HG03457 (cell line): ENCODE results near the gene ZNF326.

Experiments
- ATAC-seq: cut with Tn5 transposase; IDR thresholded peaks from one replicate; pipeline ENCODE4 v1.9.1; 2021; ENCODE audit warnings: moderate number of reproducible peaks; ENCODE audit not compliant: unreplicated experiment

The ZNF326 gene

DNA sequence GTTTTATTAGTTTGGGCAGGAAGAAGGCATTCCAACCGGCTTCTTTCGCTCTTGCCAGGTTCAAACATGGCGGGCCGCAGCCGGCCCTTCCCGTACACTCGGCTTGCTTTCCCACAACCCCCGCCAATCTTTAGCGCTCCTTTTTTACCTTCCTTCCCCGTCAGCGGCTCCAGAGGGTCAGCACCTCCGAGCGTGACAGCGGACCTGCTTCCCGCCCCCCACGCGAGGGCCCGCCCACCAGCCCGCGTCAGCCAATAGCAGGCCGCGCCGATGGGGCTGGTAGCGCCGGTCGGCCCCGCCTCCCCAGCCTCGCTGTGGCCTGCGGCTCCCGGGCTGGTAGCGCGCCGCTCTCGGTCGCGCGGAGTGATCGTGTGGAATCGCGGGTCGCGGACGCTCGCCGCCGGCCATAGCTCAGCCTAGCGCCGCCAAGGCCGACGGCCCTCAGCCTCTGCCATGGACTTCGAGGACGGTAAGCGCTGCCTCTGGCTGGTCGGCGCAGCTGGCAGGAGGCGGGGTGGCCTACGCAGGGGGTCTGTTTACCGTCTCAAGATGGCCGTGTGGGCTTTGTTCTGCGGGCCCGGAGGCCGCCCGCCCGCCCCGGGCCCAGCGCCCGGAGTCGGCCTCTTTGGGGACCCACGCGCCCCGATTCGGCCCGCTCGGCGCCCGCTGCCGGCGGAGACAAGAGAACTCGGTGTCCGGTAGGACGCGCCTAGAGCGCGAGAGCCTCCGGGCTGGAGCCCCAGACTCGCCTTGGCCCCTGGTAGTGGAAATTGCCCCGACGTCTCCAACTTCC lies at the start of gene ZNF326:
Gene ZNF326 (plus strand): TSS at position 306 of the 793 bp plus-strand sequence. CDS start 148 bp downstream, at position 454.
- ATAC-seq: peak; percentile 96

DNA sequence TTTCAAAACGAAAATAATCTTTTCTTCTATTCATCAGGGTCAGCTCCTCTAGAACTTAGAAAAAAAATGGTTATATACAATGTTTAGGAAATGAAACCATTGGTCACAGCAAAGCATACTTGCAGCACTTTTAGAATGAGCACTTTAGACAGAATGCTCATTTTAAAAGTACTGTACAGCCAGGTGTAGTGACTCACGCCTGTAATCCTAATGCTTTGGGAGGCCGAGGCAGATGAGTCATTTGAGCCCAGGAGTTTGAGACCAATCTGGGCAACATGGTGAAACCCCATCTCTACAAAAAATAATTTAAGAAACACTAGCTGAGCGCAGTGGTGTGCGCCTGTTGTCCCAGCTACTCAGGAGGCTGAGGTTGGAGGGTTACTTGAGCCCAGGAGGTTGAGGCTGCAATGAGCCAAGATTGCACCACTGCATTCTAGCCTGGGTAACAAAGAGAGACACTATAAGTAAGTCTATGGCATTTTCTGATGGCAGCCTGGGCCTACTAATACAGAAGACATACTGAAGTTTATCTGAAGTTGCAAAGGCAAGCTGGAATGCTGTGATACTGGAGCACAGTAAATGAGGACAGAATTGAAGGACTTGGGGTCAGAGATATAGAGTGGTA lies 48.9 kb upstream of the ZNF326 start:
- ATAC-seq: peak; percentile 86

GRCh38 chr1:89946532-89946931 lies 48.4 kb upstream of the ZNF326 start:
- no peak for ATAC-seq

GRCh38 chr1:89948722-89949345 lies 46.1 kb upstream of the ZNF326 start:
- ATAC-seq: no peak

DNA sequence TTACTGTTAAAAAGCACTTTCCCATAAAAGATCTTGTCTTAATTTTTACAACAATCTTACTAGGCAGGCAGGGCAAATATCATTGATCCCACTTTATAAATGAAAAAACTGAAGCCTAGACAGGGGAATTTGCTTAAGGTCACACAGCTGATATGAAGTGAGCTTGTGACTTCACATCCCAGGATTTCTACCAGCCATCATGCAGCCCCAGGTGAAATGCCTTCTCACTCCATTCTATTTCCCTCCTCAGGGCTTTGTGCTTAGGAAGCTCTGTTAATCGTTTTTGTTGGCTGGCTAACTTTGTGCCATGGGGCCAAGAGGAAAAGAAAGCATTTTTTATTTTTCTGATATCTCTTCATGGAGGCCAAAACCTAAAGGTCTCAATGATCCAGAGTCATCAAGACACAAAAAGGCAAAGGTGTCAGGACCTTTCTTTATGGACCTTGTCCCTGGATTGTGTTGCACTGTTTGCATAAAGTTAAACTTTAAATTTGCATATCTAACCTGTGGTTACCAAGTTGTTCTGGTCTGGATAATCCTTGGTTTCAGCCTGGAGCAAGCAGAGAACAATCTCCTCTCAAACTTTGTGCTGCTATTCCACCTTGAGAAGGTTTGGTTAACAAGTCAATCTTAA lies 44.8 kb upstream of the ZNF326 start:
- ATAC-seq: no peak

DNA sequence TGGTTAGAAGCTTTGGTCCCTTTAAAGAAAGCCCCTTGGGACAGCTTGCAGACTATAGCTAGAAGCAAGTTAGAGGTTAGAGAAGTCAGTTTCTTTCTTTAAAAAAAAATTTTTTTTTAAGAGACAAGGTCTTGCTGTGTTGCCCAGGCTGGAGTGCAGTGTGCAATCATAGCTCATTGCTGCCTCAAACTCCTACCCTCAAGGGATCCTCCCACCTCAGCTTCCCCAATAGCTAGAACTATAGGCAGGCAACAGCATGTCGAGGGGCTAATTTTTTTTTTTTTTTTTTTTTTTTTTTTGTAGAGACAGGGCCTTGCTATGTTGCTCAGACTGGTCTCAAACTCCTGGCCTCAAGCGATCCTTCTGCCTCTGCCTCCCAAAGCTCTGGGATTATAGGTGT lies 44.2 kb upstream of the ZNF326 start:
- ATAC-seq: no peak

GRCh38 chr1:89951766-89952604 lies 42.9 kb upstream of the ZNF326 start:
- ATAC-seq: no peak

- ATAC-seq: no peak
Measured at GRCh38 chr1:89952605-89953130, 42.2 kb upstream of the ZNF326 start.

- peak; percentile 39 for ATAC-seq
Measured at GRCh38 chr1:89953131-89953626, 41.7 kb upstream of the ZNF326 start.

DNA sequence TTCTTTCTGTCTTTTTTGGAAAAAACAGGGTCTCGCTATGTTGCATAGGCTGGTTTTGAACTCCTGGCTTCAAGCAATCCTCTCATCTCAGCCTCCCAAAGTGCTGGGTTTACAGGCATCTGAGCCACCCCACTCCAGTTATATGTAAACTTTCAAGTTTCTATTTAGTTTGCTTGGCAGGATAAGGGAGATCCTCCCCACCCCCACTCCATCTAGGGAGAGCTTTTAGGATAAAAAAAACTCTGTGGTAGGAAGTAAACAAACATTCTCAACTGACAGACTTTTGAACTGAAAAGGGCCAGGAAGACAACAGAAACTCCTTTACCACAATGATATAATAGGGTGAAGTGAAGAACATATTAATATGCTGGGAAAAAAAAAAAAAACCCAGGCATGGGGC lies 41.0 kb upstream of the ZNF326 start:
- ATAC-seq: no peak

- ATAC-seq: no peak
Measured at GRCh38 chr1:89954401-89954800, 40.5 kb upstream of the ZNF326 start.

DNA sequence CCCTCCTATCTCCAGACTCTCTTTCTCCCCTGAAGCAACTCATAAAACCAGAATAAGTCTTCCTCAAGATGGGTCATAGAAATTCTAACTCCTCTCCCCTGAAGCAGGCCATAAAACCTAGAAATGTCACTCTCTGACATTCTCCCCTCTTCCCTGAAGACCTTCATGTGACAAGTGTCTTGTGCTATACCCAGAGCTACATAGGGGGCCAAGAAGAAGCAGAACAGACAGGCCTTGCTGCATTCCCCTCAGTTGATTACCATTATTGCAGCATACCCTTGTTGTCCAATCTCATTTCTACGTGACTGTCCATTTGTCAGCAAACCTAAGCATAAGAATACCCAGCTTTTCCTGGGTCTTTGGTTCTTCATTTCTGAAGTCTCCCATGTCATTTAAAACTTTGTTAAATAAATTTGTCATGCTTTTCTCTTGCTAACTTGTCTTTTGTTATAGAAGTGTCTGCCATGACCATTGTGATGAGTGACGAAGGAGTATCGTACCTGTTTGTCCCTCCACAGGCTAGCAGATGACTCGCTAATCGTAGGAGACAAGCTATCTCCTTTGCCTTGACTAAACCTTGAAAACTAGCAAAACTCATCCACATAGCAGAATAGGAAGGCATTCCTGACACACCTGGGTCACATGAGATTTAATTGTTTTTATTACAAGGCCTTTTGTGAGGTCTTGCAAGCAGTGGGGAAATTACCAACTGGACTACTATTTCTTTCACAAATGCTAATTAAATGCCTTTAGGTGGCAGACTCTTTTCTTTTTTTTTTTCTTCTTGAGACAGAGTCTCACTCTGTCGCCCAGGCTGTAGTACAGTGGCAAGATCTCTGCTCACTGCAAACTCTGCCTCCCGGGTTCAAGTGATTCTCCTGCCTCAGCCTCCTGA lies 39.4 kb upstream of the ZNF326 start:
- no peak for ATAC-seq

DNA sequence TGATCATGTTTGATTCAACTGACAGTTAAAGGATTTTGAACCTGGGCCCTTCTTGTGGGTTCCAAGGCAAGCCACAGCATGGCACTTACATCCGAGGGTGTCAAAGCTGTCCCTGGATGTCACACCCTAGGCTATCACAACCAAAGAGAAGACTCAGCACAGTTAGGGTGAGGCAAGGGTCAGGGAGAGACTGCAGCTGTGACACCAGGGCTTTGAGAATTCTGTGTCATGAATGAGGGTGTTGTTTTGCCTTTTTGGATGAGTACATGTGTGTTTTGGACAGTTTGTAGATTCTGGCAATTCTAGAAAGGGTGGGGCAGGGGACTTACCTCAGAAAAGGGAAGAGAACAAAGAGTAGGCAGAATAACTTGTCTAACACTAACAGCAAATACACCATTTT lies 37.8 kb upstream of the ZNF326 start:
- ATAC-seq: no peak

DNA sequence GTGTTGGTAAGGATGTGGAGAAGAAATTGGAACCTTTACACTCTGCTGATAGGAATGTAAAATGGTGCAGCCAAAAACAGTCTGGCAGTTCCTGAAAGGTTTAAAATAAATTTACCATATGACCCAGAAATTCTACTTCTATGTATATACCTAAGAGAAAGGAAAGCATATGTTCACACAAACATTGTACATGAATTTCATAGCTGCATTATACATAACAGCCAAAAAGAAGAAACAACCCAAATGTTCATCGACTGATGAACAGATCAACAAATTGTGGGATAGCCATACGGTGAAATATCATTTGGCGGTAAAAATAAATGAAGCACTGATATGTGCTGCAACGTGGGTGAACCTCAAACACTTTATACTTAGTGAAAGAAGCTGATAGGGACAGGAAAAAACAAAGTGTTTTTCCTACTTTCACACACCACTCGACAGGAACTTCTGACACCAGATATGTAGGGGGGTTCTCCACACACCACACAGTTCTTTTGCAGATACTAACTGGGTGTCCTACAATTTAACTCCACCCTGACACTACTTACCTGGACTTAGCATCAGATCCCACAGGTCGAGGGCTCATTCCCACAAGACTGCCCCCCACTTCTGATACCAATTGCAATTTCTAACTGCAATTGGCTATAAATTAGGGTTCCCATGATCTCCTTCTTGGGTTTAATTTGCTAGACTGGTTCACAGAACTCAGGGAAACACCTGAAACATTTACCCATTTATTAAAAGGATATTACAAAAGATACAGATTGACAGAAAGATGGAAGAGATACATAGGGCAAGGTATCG lies 35.9 kb upstream of the ZNF326 start:
- ATAC-seq: no peak

DNA sequence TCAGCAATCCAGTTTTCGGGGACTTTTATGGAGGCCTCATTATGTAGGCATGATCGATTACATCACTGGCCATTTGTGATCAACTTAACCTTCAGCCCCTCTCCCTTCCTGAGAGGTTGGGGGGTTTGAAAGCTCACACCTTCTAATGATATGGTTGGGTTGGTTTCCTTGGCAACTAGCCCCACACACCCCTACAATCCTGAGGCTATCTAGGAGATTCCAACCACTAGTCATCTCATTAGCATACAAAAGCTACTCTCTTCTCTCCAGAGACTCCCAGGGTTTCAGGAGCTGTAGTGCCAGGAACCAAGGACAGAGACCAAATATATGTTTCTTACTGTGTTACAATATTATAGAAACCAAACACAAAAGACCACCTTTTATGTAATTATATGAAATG lies 35.2 kb upstream of the ZNF326 start:
- no peak for ATAC-seq

GRCh38 chr1:89962024-89962741 lies 32.7 kb upstream of the ZNF326 start:
- ATAC-seq: no peak

- no peak for ATAC-seq
Measured at GRCh38 chr1:89962742-89963075, 32.2 kb upstream of the ZNF326 start.

DNA sequence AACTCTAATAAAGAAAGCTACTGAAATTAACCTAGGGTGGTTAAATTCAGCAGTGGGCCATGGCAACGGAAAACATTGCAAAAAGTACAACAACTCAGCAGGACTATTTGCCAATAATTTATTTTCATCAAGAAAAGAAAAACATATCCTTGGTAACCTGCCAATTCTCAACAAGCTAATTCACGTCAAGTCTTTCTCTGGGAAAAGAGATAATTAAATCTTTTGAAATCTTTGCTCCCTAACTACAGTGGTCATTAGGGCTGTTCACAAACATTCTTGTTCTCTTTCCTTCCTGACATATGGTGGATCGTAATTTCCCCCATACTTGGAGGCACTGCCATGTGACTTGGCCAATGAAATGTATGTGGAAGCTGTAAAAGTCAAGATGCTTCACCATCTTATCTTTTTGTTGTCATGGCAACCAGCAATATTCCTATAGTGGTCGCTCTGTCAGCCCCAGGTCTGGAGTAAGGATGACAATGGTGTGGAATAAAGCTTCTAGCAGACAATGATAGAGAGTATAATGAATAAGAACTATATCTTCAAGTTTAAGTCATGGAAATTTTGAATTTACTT lies 29.6 kb upstream of the ZNF326 start:
- ATAC-seq: no peak
